HepG2 (cell line): ENCODE measurements around the gene NDRG3. TPM values are rescaled to one million over a fixed set of nuclear protein-coding genes. Genes with fewer than 3 reads are reported as not detected.

Source experiments
- AKNA ChIP-seq: sonication (generic); formaldehyde crosslinking; IDR thresholded peaks from 2 replicates; pipeline ENCODE4 v1.4.0; 2020; ENCODE audit warnings: missing genetic modification reagents, borderline replicate concordance
- EZH2 ChIP-seq: conservative IDR thresholded peaks from 2 replicates; pipeline ENCODE4 v1.6.1; 2012; ENCODE audit warnings: mild to moderate bottlenecking, low read depth, low read length, moderate library complexity
- HNRNPH1 ChIP-seq: fragments of 200-400 bp; formaldehyde crosslinking; optimal IDR thresholded peaks from 2 replicates; pipeline ENCODE3; 2017; ENCODE audit warnings: mild to moderate bottlenecking, low read depth, low read length
- PRDM15 ChIP-seq: sonication (generic); formaldehyde crosslinking; IDR thresholded peaks from 2 replicates; pipeline ENCODE4 v1.4.0; 2020; ENCODE audit warnings: missing genetic modification reagents
- REPIN1 ChIP-seq: sonication (generic); formaldehyde crosslinking; IDR thresholded peaks from 2 replicates; pipeline ENCODE4 v1.8.0; 2022; ENCODE audit warnings: missing genetic modification reagents, low read depth, mild to moderate bottlenecking, borderline replicate concordance
- RXRA ChIP-seq: sonication (generic); formaldehyde crosslinking; IDR thresholded peaks from 2 replicates; pipeline ENCODE4 v1.5.1; 2020; ENCODE audit warnings: missing genetic modification reagents
- ZNF354B ChIP-seq: sonication (generic); formaldehyde crosslinking; IDR thresholded peaks from 2 replicates; pipeline ENCODE4 v1.8.0; 2022; ENCODE audit warnings: mild to moderate bottlenecking, missing genetic modification reagents
- ZNF383 ChIP-seq: sonication (generic); formaldehyde crosslinking; IDR thresholded peaks from 2 replicates; pipeline ENCODE4 v1.4.0; 2020; ENCODE audit warnings: missing genetic modification reagents, mild to moderate bottlenecking, borderline replicate concordance
- ZNF510 ChIP-seq: sonication (generic); formaldehyde crosslinking; IDR thresholded peaks from 2 replicates; pipeline ENCODE4 v1.4.0; 2020; ENCODE audit warnings: low read depth, mild to moderate bottlenecking, missing genetic modification reagents
- polyA plus RNA-seq, 8 experiments: library from polyadenylated mRNA; depleted of rRNA in 3 of 8; stranded (reverse) in 7 of 8; unstranded in 1 of 8; fragments of >200 nt; fragmentation: Illumina TruSeq in 4 of 8; extraction: Trizol in 4 of 8; gene quantifications; 2 replicates each; pipeline versions ENCODE4 v1.2.1 to v1.2.3, GENCODE V29; 2011 to 2016; ENCODE audit warnings: low read depth in 4 of 8, missing spikeins in 1 of 8, mixed read lengths in 1 of 8; ENCODE audit not compliant: insufficient read depth in 1 of 8
- total RNA-seq, 5 experiments: library from RNA; depleted of rRNA; stranded (reverse); fragments of >200 nt; fragmentation: Illumina TruSeq; extraction: Trizol; gene quantifications; 2 replicates each; pipeline ENCODE4 v1.2.3, GENCODE V29; 2016; ENCODE audit warnings: low read depth in 1 of 5

Gene NDRG3
- total and polyA plus RNA-seq, 2 of the 13 experiments (the other 11 are each of a cell fraction or from before 2014, with no cell fraction given): 36.0 to 40.5 TPM

GRCh38 chr20:36779656-36780025, 33.8 kb upstream of the NDRG3 start (continued):
- TF ChIP-seq PRDM15 (CRISPR knock-in tag): peak; percentile 96
- TF ChIP-seq RXRA (CRISPR knock-in tag): 0 out of 2 replicates have a peak, but pooled peaks have one; percentile 15
- no peak for TF ChIP-seq AKNA (CRISPR knock-in tag)
- TF ChIP-seq ZNF383 (CRISPR knock-in tag): no peak
- TF ChIP-seq ZNF354B (CRISPR knock-in tag): no peak
- TF ChIP-seq HNRNPH1: no peak
- TF ChIP-seq REPIN1 (CRISPR knock-in tag): no peak
- TF ChIP-seq ZNF510: no peak
- no peak for TF ChIP-seq EZH2
